Measurements from ENCODE around the gene ST3GAL3.
"Not testable (repeated sequence)": the region's sequence is repeated elsewhere in the genome, so short reads cannot be mapped to it uniquely, and the experiment has no call there.

ST3GAL3 gene

DNA sequence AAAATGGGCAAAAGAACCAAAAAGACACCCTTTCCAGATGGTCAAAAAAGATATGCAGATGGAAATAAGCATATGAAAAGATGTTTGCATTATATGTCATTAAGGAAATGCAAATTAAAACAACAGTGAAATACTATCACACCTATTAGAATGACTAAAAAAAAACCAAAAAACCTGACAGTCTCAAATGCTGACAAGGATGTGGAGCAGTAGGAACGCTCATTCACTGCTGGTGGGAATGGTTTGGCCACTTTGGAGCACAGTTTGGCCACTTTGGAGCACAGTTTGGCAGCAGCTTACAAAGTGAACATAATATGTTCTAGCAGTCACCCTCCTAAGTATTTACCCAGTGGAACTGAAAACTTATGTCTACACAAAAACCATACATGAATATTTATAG is 121.2 kb downstream of the ST3GAL3 start:
- no peak for DNase-seq

DNA sequence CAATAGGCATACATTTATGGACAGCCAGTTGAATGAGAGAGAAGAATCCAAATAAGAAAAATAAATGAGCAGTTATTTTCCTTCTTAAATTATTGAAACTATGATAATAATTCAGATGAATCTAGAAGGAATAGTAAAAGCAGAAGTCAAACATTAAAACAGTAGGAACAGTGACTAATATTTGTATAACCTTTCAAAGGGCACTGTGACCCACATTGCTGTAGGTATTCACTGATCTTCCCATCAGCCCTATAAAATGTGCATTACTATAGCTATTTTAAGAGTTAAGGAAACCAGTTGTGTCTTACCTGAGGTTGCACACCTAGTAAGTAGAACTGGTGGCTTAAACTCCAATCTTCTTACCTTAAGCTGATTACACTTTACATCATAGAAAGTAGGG is 123.5 kb downstream of the ST3GAL3 start:
- DNase-seq, result no peak

DNA sequence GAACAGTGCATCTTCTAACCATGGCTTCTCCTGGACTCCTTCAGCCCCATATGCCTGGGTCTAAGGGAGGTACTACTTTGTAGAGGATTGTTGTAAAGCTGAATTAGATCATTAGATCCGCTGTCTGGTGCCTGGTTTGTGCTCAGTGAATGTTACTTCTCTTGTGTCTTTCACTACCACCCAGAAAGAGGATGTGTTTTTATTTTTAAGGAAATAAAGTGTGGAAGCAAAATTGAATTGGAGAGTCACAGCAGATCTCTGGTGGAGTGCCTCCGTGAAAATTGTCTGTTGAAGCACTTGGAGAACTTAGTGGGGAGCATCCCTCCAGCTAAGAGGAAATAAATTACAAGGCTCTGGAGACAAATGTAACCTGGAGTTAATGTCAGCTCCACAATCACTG is 124.5 kb downstream of the ST3GAL3 start:
- no peak for DNase-seq

DNA sequence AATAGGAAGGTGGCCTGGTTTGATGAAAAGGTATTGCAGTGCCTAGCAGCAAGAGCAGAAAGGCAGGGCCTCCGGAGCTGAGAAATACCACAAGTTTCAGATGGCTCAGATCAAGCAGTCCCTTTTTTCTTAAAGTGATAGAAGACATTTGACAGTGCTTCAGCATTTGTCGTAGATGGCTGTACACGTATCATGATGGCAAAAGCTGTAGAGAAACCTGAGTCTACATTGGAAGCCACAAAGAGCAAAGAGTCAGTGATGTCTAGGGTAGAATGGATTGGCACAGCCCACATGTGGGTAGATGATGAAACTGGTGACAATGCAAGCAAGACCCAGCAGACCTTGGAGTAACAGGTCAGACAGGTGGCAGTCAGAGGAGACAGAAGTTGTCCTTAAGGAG is 124.9 kb downstream of the ST3GAL3 start:
- peak; percentile 23 to 30 for DNase-seq

DNA sequence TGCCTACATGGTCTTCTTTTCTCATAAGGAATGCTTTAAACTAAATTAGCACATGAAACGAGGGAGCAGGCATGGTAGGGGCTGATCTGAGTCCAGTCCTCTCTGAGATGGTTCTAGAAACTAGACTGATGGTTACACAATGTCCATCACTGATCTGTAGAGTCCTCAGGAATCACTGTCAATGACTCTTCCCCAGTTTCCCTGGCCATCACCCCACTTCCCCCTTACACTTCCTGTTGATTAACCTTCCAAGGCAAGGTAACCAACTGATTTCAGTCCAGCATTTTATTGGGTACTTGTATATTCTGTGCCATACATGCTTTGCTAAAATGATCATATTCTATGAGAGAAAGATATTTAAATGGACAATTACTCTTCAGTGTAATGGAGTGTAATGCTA is 125.7 kb downstream of the ST3GAL3 start:
- no peak for DNase-seq

DNA sequence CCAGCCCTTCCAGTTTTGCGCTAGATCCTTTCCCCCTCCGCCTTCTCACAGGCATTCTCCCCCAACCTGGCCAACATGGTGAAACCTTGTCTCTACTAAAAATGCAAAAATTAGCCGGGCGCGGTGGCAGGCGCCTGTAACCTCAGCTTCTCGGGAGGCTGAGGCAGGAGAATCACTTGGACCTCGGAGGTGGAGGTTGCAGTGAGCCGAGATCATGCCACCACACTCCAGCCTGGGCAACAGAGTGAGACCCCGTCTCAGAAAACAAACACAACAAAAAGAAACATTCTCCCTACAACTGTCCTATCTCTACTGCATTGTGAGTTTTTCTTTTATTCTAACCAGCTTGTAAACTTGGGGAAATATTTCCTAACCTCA is 126.6 kb downstream of the ST3GAL3 start:
- DNase-seq, result not testable (repeated sequence)

DNA sequence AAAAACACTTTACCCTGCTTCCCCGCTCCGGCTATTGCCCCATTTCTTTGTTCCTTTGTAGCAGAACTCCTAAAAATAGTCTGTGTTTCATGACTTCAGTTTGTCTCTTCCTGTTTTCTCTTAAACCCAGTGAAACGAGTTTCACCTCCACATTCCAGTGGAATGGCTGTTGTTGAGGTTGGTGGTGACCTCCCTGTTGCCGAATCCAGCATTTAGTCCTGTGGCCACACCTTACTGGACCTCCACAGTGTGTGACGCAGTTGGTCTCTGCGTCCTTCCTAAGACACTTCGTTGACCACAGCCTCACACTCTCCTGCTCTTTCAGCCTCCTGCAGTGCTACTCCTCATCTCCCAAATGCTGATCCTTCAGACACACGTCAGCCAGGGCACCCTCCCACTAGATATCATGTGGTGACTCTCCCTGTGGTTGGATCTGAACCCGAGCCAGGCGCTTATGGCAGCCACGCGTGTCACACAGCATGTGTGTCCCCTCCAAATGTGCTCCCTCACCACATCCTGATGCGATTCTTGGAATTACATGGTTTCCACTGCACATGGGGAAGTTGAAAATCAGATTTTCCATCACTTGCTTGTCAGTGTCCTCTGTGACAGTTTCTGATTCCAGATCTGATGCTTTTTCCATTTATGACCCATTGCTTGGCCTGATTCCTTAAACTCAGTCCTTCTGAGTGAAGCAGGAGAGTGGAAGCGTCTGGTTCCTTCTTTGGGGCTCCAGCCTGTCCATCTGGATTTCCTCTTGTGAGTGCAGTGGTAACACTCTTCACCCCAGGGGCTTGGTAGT is 127.1 kb downstream of the ST3GAL3 start:
- peak; percentile 34 to 37 for DNase-seq

DNA sequence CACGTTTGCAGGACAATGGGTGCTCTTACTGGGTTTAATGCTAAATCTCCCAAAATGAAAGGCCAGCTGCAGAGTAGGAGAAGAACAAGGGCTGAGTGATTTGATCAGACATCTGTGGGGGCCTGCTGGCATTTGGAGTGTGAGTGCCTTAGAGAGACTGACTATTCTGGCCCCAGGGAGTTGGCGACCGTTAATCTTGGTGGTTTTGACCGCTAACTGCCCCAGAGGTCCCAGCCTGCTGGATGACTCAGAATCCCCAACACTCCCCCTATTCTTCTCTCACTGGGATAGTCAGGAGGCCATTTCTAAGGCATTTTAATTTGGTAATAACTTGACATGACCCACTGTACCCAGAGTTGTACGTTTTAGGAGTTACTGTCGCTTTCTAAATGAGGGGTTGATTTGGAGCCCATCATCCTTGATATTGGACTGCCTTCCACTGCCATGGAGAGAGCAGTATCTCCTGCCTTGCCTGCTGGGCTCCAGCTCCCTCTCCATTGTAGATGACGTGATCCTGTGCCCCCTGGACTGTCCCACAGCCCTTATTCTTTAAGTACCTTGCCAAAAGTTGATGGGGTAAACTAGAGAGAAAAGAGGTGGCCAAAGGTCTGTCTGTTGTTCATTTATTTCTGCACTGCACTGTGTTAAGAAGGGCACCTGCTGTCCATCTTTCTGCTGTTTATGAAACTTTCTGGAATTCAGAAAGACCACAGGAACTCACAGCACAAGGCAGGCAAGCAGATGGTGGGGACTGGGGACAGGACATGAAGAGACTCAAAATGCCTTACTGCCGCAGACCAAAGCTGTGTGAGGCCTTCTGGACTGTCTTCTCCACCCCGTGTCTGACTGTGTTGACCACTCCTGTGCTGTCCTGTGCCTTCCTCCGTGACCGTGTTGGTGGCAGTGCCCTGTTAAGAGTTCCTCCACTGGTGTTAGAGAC is 128.0 kb downstream of the ST3GAL3 start:
- no peak for DNase-seq

DNA sequence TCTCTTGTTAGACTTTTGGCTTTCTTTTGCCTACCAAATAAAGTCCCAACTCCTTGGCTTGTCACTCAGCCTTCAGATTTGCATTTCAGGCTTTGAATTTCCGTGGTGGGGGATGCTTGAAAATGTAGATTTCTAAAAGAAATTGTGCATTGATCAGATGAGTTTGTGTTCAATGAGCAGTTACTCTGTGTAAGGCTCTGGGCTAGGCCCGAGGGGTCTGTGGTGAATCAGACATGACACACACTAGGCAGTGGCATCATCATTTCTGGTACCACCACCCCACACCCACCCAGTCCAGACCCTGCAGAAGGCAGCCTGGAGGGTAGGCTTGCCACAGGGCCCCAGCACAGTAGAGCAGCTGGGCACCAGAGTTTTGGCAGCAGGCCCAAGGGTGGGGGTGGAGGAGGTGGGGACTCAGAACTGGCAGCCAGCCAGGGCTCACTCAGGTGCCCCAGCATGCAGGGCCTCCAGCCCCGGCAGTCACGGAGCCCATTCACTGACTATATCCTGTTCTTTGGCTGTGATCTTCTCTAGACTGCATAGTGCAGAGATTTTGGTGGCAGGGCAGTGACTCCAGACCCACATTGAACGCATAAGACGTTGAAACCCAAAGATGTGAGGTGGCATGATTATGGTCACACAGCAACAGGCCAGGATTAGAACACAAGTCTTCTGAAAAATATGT is 129.1 kb downstream of the ST3GAL3 start:
- peak; percentile 76 to 80 for DNase-seq

DNA sequence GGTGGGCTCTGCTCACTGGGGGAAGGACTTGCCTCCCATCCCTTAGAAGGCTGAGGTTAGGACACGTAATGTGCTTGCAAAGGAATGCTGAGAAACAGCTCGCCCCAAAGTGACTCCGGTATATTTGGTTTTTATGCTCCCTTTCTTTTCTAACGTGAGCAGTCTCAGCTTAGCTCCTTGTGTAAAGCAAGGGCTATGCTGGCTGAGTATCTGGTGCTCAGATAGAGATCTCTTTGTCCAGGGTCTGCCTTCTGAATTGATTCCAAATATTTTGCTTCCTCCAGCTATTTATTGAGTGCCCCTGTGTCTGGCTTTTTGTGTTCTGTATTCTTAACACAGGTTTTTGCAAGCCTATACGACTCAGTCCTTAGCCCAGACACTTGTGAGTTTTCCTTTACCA is 131.7 kb downstream of the ST3GAL3 start:
- DNase-seq, result no peak

DNA sequence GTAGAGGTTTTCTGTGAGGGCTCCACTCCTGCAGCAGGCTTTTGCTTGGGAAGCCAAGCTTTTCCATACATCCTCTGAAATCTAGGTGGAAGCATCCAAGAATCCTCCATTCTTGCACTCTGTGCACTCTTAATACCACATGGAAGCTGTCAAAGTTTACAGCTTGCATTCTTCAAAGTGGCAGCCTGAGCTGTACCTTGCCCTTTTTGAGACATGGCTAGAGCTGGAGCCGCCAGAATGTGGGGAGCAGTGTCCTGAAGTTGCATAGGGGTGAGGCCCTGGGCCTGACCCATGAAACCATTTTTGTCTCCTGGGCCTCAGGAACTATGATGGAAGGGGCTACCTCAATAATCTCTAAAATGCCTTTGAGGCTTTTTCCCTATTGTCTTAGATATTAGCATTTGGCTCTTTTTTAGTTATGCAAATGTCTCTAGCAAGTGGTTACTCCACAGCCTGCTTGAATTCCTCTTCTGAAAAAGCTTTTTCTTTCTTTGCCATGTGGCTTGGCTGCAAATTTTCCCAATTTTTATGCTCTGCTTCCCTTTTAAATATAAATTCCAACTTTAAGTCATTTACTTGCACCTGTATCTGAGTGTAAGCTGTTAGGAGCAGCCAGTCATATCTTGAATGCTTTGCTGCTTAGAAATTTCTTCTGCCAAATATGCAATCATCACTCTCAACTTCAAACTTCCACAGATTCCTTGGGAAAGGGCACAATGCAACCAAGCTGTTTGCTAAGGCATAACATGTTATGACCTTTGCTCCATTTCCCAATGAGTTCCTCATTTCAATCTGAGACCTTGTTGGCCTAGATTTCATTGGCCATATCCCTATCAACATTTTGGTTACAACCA is 134.2 kb downstream of the ST3GAL3 start:
- no peak for DNase-seq

DNA sequence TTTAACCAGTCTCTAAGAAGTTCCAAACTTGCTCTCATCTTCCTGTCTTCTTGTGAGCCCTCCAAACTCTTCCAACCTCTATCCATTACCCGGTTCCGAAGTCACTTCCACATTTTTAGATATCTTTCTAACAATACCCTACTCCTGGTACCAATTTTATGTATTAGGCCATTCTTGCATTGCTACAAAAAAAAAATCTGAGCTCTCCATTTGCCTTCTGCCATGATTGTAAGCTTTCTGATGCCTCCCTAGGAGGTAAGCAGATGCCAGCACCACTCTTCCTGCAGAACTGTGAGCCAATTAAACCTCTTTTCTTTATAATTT is 134.8 kb downstream of the ST3GAL3 start:
- DNase-seq, result no peak

DNA sequence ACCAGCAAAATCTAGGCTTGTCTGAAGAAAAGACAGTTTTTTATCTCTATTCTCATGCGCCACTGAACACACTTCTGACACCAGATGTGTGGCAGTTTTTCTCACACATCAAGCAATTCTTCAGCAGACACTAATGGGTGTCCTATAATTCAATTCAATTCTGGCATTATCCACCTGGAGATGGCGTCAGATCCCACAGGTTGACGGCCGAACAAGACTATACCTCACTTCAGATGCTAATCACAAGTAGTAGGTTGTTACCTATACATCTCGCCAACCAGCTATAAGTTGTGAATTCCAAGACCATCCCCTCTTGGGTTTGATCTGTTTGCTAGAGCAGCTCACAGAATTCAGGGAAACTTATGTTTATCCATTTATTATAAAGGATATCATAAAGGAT is 136.3 kb downstream of the ST3GAL3 start:
- no peak for DNase-seq

DNA sequence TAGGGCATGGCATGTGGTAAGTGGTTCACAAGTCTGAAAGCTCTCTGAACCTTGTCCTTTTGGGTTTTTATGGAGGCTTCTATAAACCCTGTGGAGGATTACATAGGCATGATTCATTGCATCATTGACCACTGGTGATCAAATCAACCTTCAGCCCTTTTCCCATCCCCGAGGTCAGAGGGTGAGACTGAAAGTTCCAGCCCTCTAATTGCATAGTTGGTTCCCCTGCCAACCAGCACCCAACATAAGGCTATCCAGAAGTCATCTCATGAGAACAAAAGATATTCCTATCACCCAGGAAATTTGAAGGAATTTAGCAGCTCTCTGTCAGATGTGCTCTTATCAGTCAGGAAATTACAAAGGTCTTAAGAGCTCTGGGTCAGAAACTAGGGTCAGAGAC is 136.8 kb downstream of the ST3GAL3 start:
- DNase-seq, result no peak

DNA sequence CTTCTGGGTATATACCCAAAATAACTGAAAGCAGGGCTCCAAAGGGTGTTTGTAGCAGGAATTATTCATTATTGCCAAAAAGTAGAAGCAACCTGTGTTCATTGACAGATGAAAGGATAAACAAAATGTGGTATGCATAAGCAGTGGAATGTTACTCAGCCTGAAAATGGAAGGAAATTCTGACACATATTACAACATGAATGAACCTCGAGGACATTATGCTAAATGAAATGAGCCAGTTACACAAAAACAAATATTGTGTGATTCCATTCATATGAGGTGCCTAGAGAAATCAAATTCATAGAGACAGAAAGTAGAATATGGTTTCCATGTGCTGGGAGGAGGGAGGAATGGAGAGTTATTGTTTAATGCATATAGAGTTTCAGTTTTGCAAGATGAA is 140.0 kb downstream of the ST3GAL3 start:
- DNase-seq, result no peak

DNA sequence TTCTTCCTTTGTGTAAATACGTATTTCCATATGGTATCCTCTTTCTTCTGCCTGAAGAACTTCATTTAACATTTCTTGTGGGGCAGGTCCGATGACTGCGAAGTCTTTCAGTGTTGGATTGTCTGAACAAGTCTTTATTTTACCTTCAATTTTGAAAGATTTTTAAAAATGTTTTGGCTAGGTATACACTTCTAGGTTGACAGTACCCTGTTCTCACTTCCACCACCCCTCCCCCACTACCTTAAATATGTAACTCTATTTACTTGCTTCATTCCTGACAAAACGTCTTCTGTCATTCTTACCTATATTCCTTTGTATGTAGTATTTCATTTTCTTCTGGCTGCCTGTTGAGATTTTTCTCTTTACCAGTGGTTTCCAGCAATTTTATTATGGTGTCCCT is 140.5 kb downstream of the ST3GAL3 start:
- no peak for DNase-seq

DNA sequence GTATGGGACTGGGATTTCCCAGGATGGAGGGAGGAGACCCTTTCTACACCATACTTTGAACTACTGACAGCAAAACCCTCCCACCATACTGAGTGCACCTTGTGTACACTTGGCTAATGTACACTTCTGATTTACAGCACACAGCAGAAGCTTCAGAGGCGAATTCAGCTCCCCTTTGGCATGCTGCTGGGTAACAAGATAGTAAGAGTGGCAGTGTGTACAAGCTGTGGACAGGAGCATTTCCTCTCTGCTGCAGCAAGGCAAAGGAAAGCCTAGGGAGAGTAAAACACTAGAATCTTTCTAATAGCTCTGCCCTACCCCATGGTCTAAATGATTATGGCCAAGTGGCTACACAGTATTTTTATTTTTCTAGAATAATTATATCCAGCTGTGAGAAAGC is 142.3 kb downstream of the ST3GAL3 start:
- DNase-seq, result no peak

DNA sequence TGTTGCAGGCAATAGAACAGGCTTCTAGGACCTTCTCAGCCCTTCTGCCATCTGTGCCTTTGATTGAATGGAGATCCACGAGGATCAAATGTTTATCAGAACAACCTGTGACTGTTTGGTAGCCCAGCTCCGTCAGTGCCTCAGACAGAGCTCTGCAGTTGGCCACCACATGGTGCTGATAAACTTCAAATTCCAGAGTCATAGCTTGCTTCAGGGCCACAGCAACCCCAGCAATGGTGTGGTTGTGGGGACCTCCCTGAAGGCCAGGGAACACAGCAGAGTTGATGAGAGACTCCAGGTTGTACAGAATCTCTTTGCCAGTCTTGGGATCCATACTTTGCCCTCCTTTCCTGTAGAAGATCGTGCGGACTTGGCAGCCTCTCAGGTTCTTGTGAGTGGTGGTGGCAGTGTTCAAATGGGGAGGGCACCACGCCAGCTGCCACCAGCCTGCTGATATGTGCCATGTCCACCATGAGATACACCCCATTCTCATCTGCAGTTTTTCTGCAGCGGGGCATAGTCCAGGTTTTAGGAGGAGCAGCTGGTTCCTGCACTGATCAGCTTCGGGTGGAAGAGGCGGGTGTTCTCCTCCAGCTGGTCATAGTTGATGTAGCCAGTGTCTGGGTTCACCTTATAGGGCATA is 143.4 kb downstream of the ST3GAL3 start:
- no peak for DNase-seq

DNA sequence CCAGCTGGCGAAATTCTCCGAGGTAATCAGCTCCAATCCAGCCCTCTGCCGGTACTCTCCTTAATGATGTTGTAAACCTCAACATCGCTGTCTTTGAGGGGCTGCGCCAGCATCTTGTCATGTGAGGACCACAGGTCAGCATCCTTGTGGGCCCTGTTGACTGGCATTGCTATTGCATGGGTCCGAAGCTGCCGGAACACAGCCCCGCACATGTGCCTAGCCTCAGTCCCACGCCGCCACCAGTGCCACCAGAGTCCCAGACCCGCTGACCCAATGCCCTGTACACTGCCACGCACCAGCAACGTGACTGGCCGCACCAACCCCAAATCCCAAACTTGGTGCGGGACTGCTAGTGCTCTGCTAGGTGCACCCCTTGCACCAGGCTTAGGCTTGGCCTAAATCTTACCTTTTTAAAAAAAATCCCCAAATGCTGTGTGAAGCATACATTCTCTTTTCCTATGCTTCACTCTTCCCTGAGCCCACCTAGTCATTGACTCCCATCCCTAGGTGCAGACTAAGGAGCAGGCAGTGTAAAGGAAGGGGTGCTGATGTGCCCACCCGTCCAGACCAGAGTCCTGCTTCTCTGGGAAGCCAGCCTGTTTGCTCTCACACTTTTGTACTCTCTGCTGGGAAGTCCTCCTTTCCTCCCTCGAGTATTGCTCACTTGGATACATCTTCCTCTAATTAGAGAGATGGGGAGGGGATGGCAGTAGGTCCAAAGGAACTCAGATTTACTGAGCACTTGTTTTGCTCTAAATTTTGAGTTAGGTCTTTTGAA is 144.4 kb downstream of the ST3GAL3 start:
- no peak for DNase-seq

DNA sequence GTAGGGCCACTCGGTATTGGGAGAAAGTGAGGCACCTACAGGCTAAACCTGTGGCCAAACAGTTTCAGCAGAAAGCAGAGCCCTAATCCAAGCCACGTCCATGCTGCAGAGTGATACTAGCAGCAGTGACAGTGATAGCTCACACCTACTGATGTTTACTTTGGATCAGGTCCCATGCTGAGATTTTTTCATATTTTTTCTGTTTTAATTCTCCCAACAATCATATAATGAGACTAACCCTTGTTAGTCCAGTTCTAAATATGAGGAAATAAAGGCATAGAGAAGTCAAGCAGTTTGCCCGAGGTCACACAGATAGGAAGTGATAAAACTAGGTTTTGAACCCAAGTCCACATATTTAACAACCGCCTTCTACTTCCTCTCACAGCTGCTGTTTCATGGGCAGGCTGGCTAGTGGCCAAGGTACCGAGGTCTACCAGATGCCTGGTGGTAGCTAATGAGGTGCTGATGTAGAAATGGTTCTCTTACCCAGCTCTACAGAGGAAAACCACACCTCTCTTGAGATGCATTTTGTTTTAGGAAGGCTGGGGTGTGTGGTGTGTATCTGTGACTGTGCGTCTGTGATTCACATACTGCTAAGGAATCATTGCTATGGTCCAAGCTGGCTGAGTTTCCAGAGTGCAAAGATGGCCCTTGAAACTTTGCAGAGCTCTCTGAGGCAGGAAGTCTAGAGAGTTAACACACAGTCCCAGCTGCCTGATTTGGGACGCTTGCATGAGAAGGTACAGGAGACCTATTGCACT is 146.0 kb downstream of the ST3GAL3 start:
- DNase-seq, result no peak

DNA sequence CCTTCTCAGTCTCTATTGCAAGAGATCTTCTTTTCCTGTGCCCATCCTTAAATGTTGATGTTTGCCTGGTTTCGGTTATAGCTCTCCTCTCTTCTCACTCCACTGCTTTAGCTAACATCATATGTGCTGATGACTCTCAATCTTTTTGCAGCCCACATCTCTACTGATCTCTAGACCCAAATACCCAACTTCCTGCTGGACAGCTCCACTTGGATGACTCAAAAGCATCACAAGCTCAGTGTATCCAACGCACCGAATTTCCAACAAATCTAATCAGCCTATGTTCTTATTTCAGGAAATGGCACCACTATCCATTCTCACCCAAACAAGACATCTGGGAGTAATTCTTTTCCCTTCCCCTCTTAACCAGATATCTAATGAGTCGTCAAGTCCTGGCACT is 147.1 kb downstream of the ST3GAL3 start:
- no peak for DNase-seq
